Uterus (tissue), 2 donors: ENCODE results near the gene RIPK4.

ENCODE experiments used
- CTCF ChIP-seq, 4 experiments: fragments of 200-600 bp in 2 of 4; fragments of 450-650 bp in 2 of 4; sonication (generic) in 2 of 4; IDR thresholded peaks; one replicate each; pipeline ENCODE4 v1.5.1; 2016 to 2019; ENCODE audit warnings: antibody characterized with exemption in 4 of 4, mild to moderate bottlenecking in 2 of 4, moderate library complexity in 1 of 4
- POLR2A ChIP-seq, 2 donors: fragments of 450-650 bp; IDR thresholded peaks; one replicate each; pipeline ENCODE4 v1.6.1; 2016; ENCODE audit warnings: antibody characterized with exemption in 2 of 2, mild to moderate bottlenecking in 1 of 2, moderate library complexity in 1 of 2

GRCh38 chr21:41691205-41692184 is 75.4 kb downstream of the RIPK4 start:
- TF ChIP-seq CTCF (IDR thresholded peaks at IDR 0.05) (no peak), POLR2A (IDR thresholded peaks at IDR 0.05) (no peak)
